ENCODE measurements around the gene ELP4. TPM values are rescaled to one million over a fixed set of nuclear protein-coding genes. Genes with fewer than 3 reads are reported as not detected.

The ELP4 gene
- total and polyA plus RNA-seq, 2 experiments from 2014 or later = 28.2 to 38.3 TPM

- no peaks in the 10 kb centered on the region for H3K36me3 Mint-ChIP-seq (ENCODE audit: low read depth)
- Histone ChIP-seq H3K27ac (ENCODE audit: low read depth) (no peak overlapping the region), H3K4me3 (no peak overlapping the region), H3K79me2 (replicated peaks; ENCODE audit: insufficient read depth) (no peaks in the 10 kb centered on the region), H2AFZ (no peak overlapping the region), H3K9me2 (ENCODE audit: insufficient read depth) (no peaks in the 10 kb centered on the region), H4K20me1 (replicated peaks; ENCODE audit: insufficient read depth) (no peaks in the 10 kb centered on the region), H3K27me3 (ENCODE audit: insufficient read depth) (no peaks in the 10 kb centered on the region), H3K36me3 (ENCODE audit: insufficient read depth) (no peaks in the 10 kb centered on the region), H3K4me1 (ENCODE audit: insufficient read depth) (peaks cover 21% of the 10 kb centered on the region), H3F3A (replicated peaks; ENCODE audit: low read depth) (no peaks in the 10 kb centered on the region), H3K4me2 (no peak overlapping the region)
- H3K4me3 Mint-ChIP-seq = no peak overlapping the region
- H3K27ac Mint-ChIP-seq = peak overlapping the region; percentile 34; the same call in 1 of the 2 replicates
- H3K27me3 Mint-ChIP-seq (ENCODE audit: insufficient read depth, low read depth, poor library complexity) = no peaks in the 10 kb centered on the region
- TF ChIP-seq POLR2AphosphoS5 (IDR thresholded peaks at IDR 0.05; ENCODE audit: low read depth) (no peak), ETS1 (IDR thresholded peaks at IDR 0.05) (no peak), ZNF462 (CRISPR knock-in tag; IDR thresholded peaks at IDR 0.05) (no peak), JUNB (IDR thresholded peaks at IDR 0.05; ENCODE audit: unreplicated experiment) (no peak), CTCF (conservative IDR thresholded peaks at IDR 0.05; ENCODE audit: low read depth in 2 of 2) (no peak), NANOG (IDR thresholded peaks at IDR 0.05; ENCODE audit: borderline replicate concordance) (no peak), ZNF331 (CRISPR knock-in tag; IDR thresholded peaks at IDR 0.05; ENCODE audit: low read depth) (no peak), EZH2phosphoT487 (IDR thresholded peaks at IDR 0.05; ENCODE audit: unreplicated experiment) (no peak), STAT1 (IDR thresholded peaks at IDR 0.05; ENCODE audit: unreplicated experiment) (no peak), REST (IDR thresholded peaks at IDR 0.05; ENCODE audit: unreplicated experiment) (no peak), CREB1 (CRISPR knock-in tag; IDR thresholded peaks at IDR 0.05; ENCODE audit: low read depth) (no peak), ZNF114 (CRISPR knock-in tag; IDR thresholded peaks at IDR 0.05) (no peak), EZH2 (IDR thresholded peaks at IDR 0.05; ENCODE audit: low read depth, unreplicated experiment) (no peak)
- H3K9me3 Mint-ChIP-seq = no peaks in the 10 kb centered on the region
- DNase-seq (ENCODE audit: low spot score) (no peak), ATAC-seq (no peak)
- peaks cover 21% of the 10 kb centered on the region for H3K4me1 Mint-ChIP-seq
Observed at GRCh38 chr11:31652528-31652927, 143.0 kb downstream of the ELP4 start.
